ENCODE measurements around the gene ZCCHC14. TPM values are rescaled to one million over a fixed set of nuclear protein-coding genes. Genes with fewer than 3 reads are reported as not detected.
A peak's percentile ranks its signal among the peaks of the same experiment; 100 is the strongest.

ZCCHC14 gene
- total and polyA plus RNA-seq, 2 of the 13 experiments (the other 11 are each of a cell fraction or from before 2014, with no cell fraction given), result 12.4 to 12.5 TPM

DNA sequence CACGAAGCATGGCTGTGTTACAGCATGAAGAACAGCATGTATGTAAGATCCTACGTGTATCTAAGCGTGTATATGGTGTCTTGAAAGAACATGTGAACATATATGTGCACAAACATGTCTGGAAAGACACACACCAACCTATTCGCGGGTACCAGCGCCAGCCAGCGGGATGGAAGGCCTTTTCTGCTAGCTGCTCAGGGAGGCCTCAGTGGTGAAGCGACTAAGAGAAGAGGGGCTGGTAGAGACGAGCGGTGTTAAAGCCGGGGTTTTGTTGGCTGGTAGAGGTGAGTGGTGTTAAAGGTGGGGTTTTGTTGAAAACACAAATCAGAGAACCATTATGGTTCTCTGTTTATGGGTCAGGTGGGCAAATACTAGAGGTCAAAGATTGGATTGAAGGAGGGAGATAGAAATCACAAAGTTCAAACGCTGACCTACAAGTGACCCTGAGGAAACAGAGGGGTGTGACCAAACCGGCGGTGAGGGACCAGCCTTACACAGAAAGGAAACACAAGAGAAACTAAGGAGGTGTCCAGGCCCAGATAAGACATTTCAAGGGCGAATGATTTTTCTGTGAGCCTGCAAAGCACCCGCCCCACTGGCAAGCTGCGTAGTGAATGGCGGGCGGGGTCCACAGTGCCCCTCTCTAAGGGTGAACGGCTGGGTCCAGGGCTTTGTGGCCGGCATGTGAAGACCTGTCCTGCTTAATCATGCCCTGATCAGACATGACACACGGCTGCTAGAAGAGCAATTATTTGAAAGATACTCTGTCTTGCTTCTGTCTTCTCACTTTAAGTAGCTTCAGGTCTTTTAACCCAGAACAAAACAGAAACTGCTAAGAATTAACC lies 8.1 kb downstream of the ZCCHC14 start (continued):
- TF ChIP-seq, protein P1, sequence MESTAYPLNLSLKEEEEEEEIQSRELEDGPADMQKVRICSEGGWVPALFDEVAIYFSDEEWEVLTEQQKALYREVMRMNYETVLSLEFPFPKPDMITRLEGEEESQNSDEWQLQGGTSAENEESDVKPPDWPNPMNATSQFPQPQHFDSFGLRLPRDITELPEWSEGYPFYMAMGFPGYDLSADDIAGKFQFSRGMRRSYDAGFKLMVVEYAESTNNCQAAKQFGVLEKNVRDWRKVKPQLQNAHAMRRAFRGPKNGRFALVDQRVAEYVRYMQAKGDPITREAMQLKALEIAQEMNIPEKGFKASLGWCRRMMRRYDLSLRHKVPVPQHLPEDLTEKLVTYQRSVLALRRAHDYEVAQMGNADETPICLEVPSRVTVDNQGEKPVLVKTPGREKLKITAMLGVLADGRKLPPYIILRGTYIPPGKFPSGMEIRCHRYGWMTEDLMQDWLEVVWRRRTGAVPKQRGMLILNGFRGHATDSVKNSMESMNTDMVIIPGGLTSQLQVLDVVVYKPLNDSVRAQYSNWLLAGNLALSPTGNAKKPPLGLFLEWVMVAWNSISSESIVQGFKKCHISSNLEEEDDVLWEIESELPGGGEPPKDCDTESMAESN (CRISPR knock-in tag; conservative IDR thresholded peaks at IDR 0.05), result no peak
- TF ChIP-seq NCOR1 (IDR thresholded peaks at IDR 0.05; ENCODE audit: borderline replicate concordance, low read length) (peak; percentile 79; the same call in 1 of the 2 replicates), KLF12 (CRISPR knock-in tag; IDR thresholded peaks at IDR 0.05; ENCODE audit: borderline replicate concordance) (peak; percentile 47; the same call in 1 of the 2 replicates), MED8 (CRISPR knock-in tag; IDR thresholded peaks at IDR 0.05; ENCODE audit: insufficient replicate concordance) (no peak), CAMTA2 (CRISPR knock-in tag; IDR thresholded peaks at IDR 0.05; ENCODE audit: borderline replicate concordance) (no peak), HNRNPL (IDR thresholded peaks at IDR 0.05; ENCODE audit: low read depth, low read length) (no peak), TOPORS (CRISPR knock-in tag; IDR thresholded peaks at IDR 0.05) (no peak), ZNF557 (CRISPR knock-in tag; IDR thresholded peaks at IDR 0.05) (no peak)
- TF ChIP-seq, protein P2, sequence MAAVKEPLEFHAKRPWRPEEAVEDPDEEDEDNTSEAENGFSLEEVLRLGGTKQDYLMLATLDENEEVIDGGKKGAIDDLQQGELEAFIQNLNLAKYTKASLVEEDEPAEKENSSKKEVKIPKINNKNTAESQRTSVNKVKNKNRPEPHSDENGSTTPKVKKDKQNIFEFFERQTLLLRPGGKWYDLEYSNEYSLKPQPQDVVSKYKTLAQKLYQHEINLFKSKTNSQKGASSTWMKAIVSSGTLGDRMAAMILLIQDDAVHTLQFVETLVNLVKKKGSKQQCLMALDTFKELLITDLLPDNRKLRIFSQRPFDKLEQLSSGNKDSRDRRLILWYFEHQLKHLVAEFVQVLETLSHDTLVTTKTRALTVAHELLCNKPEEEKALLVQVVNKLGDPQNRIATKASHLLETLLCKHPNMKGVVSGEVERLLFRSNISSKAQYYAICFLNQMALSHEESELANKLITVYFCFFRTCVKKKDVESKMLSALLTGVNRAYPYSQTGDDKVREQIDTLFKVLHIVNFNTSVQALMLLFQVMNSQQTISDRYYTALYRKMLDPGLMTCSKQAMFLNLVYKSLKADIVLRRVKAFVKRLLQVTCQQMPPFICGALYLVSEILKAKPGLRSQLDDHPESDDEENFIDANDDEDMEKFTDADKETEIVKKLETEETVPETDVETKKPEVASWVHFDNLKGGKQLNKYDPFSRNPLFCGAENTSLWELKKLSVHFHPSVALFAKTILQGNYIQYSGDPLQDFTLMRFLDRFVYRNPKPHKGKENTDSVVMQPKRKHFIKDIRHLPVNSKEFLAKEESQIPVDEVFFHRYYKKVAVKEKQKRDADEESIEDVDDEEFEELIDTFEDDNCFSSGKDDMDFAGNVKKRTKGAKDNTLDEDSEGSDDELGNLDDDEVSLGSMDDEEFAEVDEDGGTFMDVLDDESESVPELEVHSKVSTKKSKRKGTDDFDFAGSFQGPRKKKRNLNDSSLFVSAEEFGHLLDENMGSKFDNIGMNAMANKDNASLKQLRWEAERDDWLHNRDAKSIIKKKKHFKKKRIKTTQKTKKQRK (IDR thresholded peaks at IDR 0.05; ENCODE audit: low read length), result no peak
- TF ChIP-seq, protein P3, sequence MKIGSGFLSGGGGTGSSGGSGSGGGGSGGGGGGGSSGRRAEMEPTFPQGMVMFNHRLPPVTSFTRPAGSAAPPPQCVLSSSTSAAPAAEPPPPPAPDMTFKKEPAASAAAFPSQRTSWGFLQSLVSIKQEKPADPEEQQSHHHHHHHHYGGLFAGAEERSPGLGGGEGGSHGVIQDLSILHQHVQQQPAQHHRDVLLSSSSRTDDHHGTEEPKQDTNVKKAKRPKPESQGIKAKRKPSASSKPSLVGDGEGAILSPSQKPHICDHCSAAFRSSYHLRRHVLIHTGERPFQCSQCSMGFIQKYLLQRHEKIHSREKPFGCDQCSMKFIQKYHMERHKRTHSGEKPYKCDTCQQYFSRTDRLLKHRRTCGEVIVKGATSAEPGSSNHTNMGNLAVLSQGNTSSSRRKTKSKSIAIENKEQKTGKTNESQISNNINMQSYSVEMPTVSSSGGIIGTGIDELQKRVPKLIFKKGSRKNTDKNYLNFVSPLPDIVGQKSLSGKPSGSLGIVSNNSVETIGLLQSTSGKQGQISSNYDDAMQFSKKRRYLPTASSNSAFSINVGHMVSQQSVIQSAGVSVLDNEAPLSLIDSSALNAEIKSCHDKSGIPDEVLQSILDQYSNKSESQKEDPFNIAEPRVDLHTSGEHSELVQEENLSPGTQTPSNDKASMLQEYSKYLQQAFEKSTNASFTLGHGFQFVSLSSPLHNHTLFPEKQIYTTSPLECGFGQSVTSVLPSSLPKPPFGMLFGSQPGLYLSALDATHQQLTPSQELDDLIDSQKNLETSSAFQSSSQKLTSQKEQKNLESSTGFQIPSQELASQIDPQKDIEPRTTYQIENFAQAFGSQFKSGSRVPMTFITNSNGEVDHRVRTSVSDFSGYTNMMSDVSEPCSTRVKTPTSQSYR (CRISPR knock-in tag; IDR thresholded peaks at IDR 0.05; ENCODE audit: borderline replicate concordance), result no peak
- TF ChIP-seq, protein P4, sequence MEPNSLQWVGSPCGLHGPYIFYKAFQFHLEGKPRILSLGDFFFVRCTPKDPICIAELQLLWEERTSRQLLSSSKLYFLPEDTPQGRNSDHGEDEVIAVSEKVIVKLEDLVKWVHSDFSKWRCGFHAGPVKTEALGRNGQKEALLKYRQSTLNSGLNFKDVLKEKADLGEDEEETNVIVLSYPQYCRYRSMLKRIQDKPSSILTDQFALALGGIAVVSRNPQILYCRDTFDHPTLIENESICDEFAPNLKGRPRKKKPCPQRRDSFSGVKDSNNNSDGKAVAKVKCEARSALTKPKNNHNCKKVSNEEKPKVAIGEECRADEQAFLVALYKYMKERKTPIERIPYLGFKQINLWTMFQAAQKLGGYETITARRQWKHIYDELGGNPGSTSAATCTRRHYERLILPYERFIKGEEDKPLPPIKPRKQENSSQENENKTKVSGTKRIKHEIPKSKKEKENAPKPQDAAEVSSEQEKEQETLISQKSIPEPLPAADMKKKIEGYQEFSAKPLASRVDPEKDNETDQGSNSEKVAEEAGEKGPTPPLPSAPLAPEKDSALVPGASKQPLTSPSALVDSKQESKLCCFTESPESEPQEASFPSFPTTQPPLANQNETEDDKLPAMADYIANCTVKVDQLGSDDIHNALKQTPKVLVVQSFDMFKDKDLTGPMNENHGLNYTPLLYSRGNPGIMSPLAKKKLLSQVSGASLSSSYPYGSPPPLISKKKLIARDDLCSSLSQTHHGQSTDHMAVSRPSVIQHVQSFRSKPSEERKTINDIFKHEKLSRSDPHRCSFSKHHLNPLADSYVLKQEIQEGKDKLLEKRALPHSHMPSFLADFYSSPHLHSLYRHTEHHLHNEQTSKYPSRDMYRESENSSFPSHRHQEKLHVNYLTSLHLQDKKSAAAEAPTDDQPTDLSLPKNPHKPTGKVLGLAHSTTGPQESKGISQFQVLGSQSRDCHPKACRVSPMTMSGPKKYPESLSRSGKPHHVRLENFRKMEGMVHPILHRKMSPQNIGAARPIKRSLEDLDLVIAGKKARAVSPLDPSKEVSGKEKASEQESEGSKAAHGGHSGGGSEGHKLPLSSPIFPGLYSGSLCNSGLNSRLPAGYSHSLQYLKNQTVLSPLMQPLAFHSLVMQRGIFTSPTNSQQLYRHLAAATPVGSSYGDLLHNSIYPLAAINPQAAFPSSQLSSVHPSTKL (CRISPR knock-in tag; IDR thresholded peaks at IDR 0.05), result peak; percentile 67
- TF ChIP-seq, protein P5, sequence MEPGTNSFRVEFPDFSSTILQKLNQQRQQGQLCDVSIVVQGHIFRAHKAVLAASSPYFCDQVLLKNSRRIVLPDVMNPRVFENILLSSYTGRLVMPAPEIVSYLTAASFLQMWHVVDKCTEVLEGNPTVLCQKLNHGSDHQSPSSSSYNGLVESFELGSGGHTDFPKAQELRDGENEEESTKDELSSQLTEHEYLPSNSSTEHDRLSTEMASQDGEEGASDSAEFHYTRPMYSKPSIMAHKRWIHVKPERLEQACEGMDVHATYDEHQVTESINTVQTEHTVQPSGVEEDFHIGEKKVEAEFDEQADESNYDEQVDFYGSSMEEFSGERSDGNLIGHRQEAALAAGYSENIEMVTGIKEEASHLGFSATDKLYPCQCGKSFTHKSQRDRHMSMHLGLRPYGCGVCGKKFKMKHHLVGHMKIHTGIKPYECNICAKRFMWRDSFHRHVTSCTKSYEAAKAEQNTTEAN (CRISPR knock-in tag; conservative IDR thresholded peaks at IDR 0.05), result no peak

All from HepG2 (cell line).